ENCODE measurements around the gene PGK1.

Gene PGK1

DNA sequence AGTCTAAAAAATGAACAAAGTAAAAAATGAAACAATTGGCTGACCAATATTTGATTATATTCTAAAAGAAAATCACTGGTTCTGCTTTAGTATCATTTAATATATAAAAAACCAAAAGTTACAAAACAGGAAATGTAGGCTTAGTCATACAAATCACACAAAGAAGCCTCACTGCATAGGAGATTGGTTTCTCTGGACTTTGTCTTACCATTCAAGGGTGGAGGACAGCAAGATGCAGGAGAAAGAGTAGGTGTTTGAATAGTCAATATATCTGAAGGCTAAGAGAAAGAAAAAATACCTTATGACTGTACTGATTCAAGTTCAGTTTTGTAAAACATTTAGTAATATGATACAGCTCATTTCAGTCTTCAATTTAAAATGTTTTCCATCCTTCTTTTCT, 64.0 kb downstream of the PGK1 start:
- H3K27ac ChIP-seq = no peak overlapping the region

More for the DNA sequence above, 64.0 kb downstream of the PGK1 start:
- TF ChIP-seq, protein P1, sequence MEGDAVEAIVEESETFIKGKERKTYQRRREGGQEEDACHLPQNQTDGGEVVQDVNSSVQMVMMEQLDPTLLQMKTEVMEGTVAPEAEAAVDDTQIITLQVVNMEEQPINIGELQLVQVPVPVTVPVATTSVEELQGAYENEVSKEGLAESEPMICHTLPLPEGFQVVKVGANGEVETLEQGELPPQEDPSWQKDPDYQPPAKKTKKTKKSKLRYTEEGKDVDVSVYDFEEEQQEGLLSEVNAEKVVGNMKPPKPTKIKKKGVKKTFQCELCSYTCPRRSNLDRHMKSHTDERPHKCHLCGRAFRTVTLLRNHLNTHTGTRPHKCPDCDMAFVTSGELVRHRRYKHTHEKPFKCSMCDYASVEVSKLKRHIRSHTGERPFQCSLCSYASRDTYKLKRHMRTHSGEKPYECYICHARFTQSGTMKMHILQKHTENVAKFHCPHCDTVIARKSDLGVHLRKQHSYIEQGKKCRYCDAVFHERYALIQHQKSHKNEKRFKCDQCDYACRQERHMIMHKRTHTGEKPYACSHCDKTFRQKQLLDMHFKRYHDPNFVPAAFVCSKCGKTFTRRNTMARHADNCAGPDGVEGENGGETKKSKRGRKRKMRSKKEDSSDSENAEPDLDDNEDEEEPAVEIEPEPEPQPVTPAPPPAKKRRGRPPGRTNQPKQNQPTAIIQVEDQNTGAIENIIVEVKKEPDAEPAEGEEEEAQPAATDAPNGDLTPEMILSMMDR (conservative IDR thresholded peaks at IDR 0.05) = no peak
- TF ChIP-seq ZFX (IDR thresholded peaks at IDR 0.05) = no peak

All from C4-2B (cell line).